HEK293 (cell line): ENCODE data around the gene SRL.

Experiments used
- CTCF ChIA-PET: fragments of 350-600 bp; formaldehyde crosslinking; extraction: SDS; loops from one replicate; lab custom pipeline; 2021; ENCODE audit warnings: antibody characterized with exemption; lab: Yijun Ruan, JAX
- POLR2A ChIA-PET: fragments of 300-600 bp; formaldehyde crosslinking; extraction: SDS; loops from one replicate; lab custom pipeline; 2020; ENCODE audit warnings: antibody characterized with exemption, inconsistent platforms; lab: Yijun Ruan, JAX
- H3K27ac ChIP-seq: fragments of 200-500 bp; sonication (Bioruptor generic); 2 replicates; pipeline ENCODE4 v1.5.1; 2014; ENCODE audit warnings: low read depth, low read length, control low read depth, inconsistent platforms; ENCODE audit errors: extremely low read depth
- H3K36me3 ChIP-seq, 2 experiments: fragments of 200-500 bp in 1 of 2; sonication (Bioruptor generic) in 1 of 2; 1 replicate in 1 of 2; 2 replicates in 1 of 2; pipeline ENCODE4 v1.5.1; 2014 to 2017; ENCODE audit warnings: inconsistent platforms in 2 of 2, low read length in 2 of 2; ENCODE audit not compliant: control insufficient read depth in 2 of 2, insufficient read depth in 1 of 2
- H3K4me1 ChIP-seq: fragments of 200-500 bp; sonication (Bioruptor generic); 2 replicates; pipeline ENCODE4 v1.5.1; 2014; ENCODE audit warnings: mild to moderate bottlenecking, low read length, inconsistent platforms; ENCODE audit not compliant: control insufficient read depth, insufficient read depth
- H3K4me3 ChIP-seq: 2 replicates; pipeline ENCODE4 v1.5.1; 2011; ENCODE audit warnings: low read depth, mild to moderate bottlenecking, control low read depth, low read length, moderate library complexity
- H3K9me3 ChIP-seq: fragments of 200-500 bp; sonication (Bioruptor generic); 2 replicates; pipeline ENCODE4 v1.5.1; 2014; ENCODE audit warnings: low read depth, low read length, inconsistent platforms; ENCODE audit not compliant: control insufficient read depth, insufficient read depth
- ELK4 ChIP-seq: IDR thresholded peaks from 2 replicates; pipeline ENCODE4 v1.6.1; 2011; ENCODE audit warnings: mild to moderate bottlenecking, low read depth, low read length, borderline replicate concordance
- GLIS1 ChIP-seq: fragments of 450-650 bp; formaldehyde crosslinking; IDR thresholded peaks from 2 replicates; pipeline ENCODE4 v1.5.1; 2016; ENCODE audit warnings: missing biosample characterization, missing genetic modification characterization
- IKZF3 ChIP-seq: fragments of 450-650 bp; IDR thresholded peaks from 2 replicates; pipeline ENCODE4 v1.5.0; 2018; ENCODE audit warnings: missing biosample characterization, mild to moderate bottlenecking, missing genetic modification characterization, moderate library complexity
- SALL2 ChIP-seq: fragments of 450-650 bp; formaldehyde crosslinking; IDR thresholded peaks from 2 replicates; pipeline ENCODE4 v1.5.0; 2017; ENCODE audit warnings: missing biosample characterization, mild to moderate bottlenecking, missing genetic modification characterization, borderline replicate concordance
- SCRT1 ChIP-seq: fragments of 450-650 bp; formaldehyde crosslinking; IDR thresholded peaks from 2 replicates; pipeline ENCODE4 v1.5.1; 2016; ENCODE audit warnings: missing biosample characterization, missing genetic modification characterization, borderline replicate concordance
- ZNF596 ChIP-seq: fragments of 450-650 bp; IDR thresholded peaks from 2 replicates; pipeline ENCODE4 v1.5.0; 2018; ENCODE audit warnings: missing biosample characterization, mild to moderate bottlenecking, missing genetic modification characterization, moderate library complexity
- ZNF624 ChIP-seq: fragments of 450-650 bp; formaldehyde crosslinking; IDR thresholded peaks from 2 replicates; pipeline ENCODE4 v1.5.1; 2017; ENCODE audit warnings: missing biosample characterization, missing genetic modification characterization
- ZNF645 ChIP-seq: fragments of 450-650 bp; formaldehyde crosslinking; IDR thresholded peaks from 2 replicates; pipeline ENCODE4; 2016; ENCODE audit warnings: missing biosample characterization, missing genetic modification characterization
- ZNF701 ChIP-seq: fragments of 450-650 bp; formaldehyde crosslinking; IDR thresholded peaks from 2 replicates; pipeline ENCODE4 v1.5.1; 2016; ENCODE audit warnings: missing biosample characterization, missing genetic modification characterization
- ZNF777 ChIP-seq: fragments of 450-650 bp; formaldehyde crosslinking; IDR thresholded peaks from 2 replicates; pipeline ENCODE4 v1.5.1; 2017; ENCODE audit warnings: missing biosample characterization, missing genetic modification characterization, borderline replicate concordance
- ZNF785 ChIP-seq: fragments of 450-650 bp; formaldehyde crosslinking; IDR thresholded peaks from 2 replicates; pipeline ENCODE4 v1.5.1; 2016; ENCODE audit warnings: missing biosample characterization, missing genetic modification characterization
- TF ChIP-seq, protein P1 (sequence below): fragments of 450-650 bp; formaldehyde crosslinking; IDR thresholded peaks from 2 replicates; pipeline ENCODE4 v1.5.1; 2016; ENCODE audit warnings: missing biosample characterization, missing genetic modification characterization, borderline replicate concordance
- TF ChIP-seq, protein P2 (sequence below): fragments of 450-650 bp; formaldehyde crosslinking; IDR thresholded peaks from 2 replicates; pipeline ENCODE4 v1.5.1; 2016; ENCODE audit warnings: missing biosample characterization, missing genetic modification characterization
- TF ChIP-seq, protein P3 (sequence below): fragments of 450-650 bp; formaldehyde crosslinking; IDR thresholded peaks from 2 replicates; pipeline ENCODE4 v1.5.1; 2016; ENCODE audit warnings: missing biosample characterization, missing genetic modification characterization

SRL gene

GRCh38 chr16:4239682-4240175 lies 2.2 kb downstream of the SRL start (continued):
- TF ChIP-seq, protein P1, sequence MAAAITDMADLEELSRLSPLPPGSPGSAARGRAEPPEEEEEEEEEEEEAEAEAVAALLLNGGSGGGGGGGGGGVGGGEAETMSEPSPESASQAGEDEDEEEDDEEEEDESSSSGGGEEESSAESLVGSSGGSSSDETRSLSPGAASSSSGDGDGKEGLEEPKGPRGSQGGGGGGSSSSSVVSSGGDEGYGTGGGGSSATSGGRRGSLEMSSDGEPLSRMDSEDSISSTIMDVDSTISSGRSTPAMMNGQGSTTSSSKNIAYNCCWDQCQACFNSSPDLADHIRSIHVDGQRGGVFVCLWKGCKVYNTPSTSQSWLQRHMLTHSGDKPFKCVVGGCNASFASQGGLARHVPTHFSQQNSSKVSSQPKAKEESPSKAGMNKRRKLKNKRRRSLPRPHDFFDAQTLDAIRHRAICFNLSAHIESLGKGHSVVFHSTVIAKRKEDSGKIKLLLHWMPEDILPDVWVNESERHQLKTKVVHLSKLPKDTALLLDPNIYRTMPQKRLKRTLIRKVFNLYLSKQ (tag by site-specific recombination): no peak
- TF ChIP-seq ELK4 (no peak), ZNF777 (tag by site-specific recombination) (no peak)

DNA sequence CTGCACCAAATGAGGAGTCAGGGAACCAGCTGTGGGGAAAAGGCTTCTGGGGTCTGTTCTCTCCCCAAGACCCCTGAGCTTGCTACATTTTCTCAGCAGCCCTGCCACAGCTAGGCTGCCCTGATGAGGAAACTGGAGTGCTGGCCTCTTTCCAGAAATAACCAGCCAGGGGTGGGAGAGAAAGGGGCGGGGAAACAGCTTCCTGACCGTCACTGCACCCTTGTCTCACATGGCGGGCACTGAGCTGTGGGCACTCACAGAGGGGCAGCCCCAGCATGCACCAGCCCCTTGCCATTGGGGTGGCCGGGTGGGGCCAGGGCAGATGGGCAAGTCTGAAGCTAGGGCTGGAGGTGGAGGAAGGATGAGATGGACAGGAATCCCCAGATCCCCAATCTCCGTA lies 2.9 kb downstream of the SRL start:
- no peaks in the 10 kb centered on the region for H3K9me3 ChIP-seq
- TF ChIP-seq ZNF624 (no peak), ZNF785 (no peak), ZNF645 (tag by site-specific recombination) (no peak), SALL2 (no peak), IKZF3 (tag by site-specific recombination) (no peak), ZNF596 (no peak)
- TF ChIP-seq, protein P2, sequence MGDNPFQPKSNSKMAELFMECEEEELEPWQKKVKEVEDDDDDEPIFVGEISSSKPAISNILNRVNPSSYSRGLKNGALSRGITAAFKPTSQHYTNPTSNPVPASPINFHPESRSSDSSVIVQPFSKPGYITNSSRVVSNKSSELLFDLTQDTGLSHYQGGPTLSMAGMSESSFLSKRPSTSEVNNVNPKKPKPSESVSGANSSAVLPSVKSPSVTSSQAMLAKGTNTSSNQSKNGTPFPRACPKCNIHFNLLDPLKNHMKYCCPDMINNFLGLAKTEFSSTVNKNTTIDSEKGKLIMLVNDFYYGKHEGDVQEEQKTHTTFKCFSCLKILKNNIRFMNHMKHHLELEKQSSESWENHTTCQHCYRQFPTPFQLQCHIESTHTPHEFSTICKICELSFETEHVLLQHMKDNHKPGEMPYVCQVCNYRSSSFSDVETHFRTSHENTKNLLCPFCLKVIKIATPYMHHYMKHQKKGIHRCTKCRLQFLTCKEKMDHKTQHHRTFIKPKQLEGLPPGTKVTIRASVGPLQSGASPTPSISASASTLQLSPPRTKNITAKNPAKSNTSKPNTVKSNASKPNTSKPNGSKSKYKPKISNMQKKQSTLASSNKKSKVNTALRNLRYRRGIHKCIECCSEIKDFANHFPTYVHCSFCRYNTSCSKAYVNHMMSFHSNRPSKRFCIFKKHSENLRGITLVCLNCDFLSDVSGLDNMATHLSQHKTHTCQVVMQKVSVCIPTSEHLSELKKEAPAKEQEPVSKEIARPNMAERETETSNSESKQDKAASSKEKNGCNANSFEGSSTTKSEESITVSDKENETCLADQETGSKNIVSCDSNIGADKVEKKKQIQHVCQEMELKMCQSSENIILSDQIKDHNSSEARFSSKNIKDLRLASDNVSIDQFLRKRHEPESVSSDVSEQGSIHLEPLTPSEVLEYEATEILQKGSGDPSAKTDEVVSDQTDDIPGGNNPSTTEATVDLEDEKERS (tag by site-specific recombination): no peak
- TF ChIP-seq, all 188 proteins: peak for 0
- ChIA-PET POLR2A (interaction anchor here (0.6 kb wide), 1 partner anchor 34 kb away, joined by 3 read pairs; the partner anchor contains the start of gene TFAP4), CTCF (interaction anchor here (0.6 to 4.5 kb wide), 4 partner anchors 14 to 165 kb away, joined by 3 to 20 read pairs (median 5); no protein-coding TSS in a partner anchor)
- H3K4me1 ChIP-seq: no peaks in the 10 kb centered on the region
- H3K36me3 ChIP-seq: no peaks in the 10 kb centered on the region
- no peak overlapping the region for H3K27ac ChIP-seq
- no peak overlapping the region for H3K4me3 ChIP-seq

- Histone ChIP-seq H3K4me1 (no peaks in the 10 kb centered on the region), H3K9me3 (no peaks in the 10 kb centered on the region), H3K27ac (no peak overlapping the region), H3K36me3 (no peaks in the 10 kb centered on the region), H3K4me3 (no peak overlapping the region)
- ChIA-PET POLR2A (no interaction called here), CTCF (interaction anchor here (0.7 to 1.8 kb wide), 4 partner anchors 10 to 33 kb away, joined by 3 to 8 read pairs (median 4); no protein-coding TSS in a partner anchor)
- TF ChIP-seq GLIS1 (tag by site-specific recombination) (peak; percentile 72), ZNF701 (tag by site-specific recombination) (no peak), SCRT1 (no peak)
- TF ChIP-seq, protein P3, sequence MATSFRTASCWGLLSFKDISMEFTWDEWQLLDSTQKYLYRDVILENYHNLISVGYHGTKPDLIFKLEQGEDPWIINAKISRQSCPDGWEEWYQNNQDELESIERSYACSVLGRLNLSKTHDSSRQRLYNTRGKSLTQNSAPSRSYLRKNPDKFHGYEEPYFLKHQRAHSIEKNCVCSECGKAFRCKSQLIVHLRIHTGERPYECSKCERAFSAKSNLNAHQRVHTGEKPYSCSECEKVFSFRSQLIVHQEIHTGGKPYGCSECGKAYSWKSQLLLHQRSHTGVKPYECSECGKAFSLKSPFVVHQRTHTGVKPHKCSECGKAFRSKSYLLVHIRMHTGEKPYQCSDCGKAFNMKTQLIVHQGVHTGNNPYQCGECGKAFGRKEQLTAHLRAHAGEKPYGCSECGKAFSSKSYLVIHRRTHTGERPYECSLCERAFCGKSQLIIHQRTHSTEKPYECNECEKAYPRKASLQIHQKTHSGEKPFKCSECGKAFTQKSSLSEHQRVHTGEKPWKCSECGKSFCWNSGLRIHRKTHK (tag by site-specific recombination): peak; percentile 97
These were observed 8.4 kb downstream of the SRL start for GRCh38 chr16:4233431-4233830.
